Esophagus (tissue), 2 donors: Measurements from ENCODE around the gene EVA1C. TPM values are rescaled to one million over a fixed set of nuclear protein-coding genes. Genes with fewer than 3 reads are reported as not detected.
"Not testable (repeated sequence)": the region's sequence is repeated elsewhere in the genome, so short reads cannot be mapped to it uniquely, and the experiment has no call there.

Experiments
- H3K27ac ChIP-seq, 2 donors: one replicate each; pipeline ENCODE4 v1.5.1; 2013; ENCODE audit warnings: low read depth in 2 of 2, mild to moderate bottlenecking in 2 of 2, inconsistent platforms in 1 of 2, low read length in 1 of 2, moderate library complexity in 1 of 2
- H3K27me3 ChIP-seq, 2 donors: one replicate each; pipeline ENCODE4 v1.6.1; 2013; ENCODE audit warnings: low read length in 2 of 2, control low read depth in 1 of 2, mild to moderate bottlenecking in 1 of 2; ENCODE audit not compliant: insufficient read depth in 2 of 2, control insufficient read depth in 1 of 2
- H3K36me3 ChIP-seq, 2 donors: one replicate each; pipeline ENCODE4 v1.6.1; 2013; ENCODE audit warnings: low read length in 1 of 2; ENCODE audit not compliant: control insufficient read depth in 2 of 2, insufficient read depth in 2 of 2
- H3K4me1 ChIP-seq, 2 donors: one replicate each; pipeline ENCODE4 v1.6.1; 2013; ENCODE audit warnings: low read length in 1 of 2; ENCODE audit not compliant: control insufficient read depth in 2 of 2, insufficient read depth in 2 of 2
- H3K4me3 ChIP-seq, 2 donors: one replicate each; pipeline ENCODE4 v1.5.1; 2013; ENCODE audit warnings: low read length in 2 of 2, mild to moderate bottlenecking in 2 of 2, low read depth in 1 of 2, moderate library complexity in 1 of 2
- H3K9me3 ChIP-seq, 2 donors: one replicate each; pipeline ENCODE4 v1.6.1; 2013; ENCODE audit warnings: mild to moderate bottlenecking in 2 of 2, low read depth in 1 of 2, low read length in 1 of 2, moderate library complexity in 1 of 2; ENCODE audit not compliant: control insufficient read depth in 2 of 2, insufficient read depth in 1 of 2
- WGBS, 2 donors: extraction: QIAGEN DNeasy Blood & Tissue Kit; methylation state at CpG; one replicate each; pipeline ENCODE4 v1.1.7; 2013; 5-methylcytosine and 5-hydroxymethylcytosine counted together
- polyA plus RNA-seq, 2 donors: library from polyadenylated mRNA; stranded (reverse); fragments of 200-250 nt; gene quantifications; one replicate each; pipeline ENCODE4 v1.2.3, GENCODE V29; 2013
- donor health status: healthy with polysubstance abuse.
- donor health status: Bipolar disorder and iron deficiency.

Gene EVA1C
- polyA plus RNA-seq, 2 donors: 18.3 to 21.1 TPM

- H3K27ac ChIP-seq: no peak overlapping the region
- H3K9me3 ChIP-seq: no peaks in the 10 kb centered on the region
- peaks cover 0 to 2% of the 10 kb centered on the region in 2 donors for H3K36me3 ChIP-seq
- H3K4me3 ChIP-seq: no peak overlapping the region
- peaks cover 0 to 2% of the 10 kb centered on the region in 2 donors for H3K4me1 ChIP-seq
- WGBS, 2 donors: 72 to 80% methylated on average over 12 of the region's 12 CpGs
- H3K27me3 ChIP-seq: no peaks in the 10 kb centered on the region
These were observed 25.2 kb downstream of the EVA1C start for GRCh38 chr21:32437729-32438128.

DNA sequence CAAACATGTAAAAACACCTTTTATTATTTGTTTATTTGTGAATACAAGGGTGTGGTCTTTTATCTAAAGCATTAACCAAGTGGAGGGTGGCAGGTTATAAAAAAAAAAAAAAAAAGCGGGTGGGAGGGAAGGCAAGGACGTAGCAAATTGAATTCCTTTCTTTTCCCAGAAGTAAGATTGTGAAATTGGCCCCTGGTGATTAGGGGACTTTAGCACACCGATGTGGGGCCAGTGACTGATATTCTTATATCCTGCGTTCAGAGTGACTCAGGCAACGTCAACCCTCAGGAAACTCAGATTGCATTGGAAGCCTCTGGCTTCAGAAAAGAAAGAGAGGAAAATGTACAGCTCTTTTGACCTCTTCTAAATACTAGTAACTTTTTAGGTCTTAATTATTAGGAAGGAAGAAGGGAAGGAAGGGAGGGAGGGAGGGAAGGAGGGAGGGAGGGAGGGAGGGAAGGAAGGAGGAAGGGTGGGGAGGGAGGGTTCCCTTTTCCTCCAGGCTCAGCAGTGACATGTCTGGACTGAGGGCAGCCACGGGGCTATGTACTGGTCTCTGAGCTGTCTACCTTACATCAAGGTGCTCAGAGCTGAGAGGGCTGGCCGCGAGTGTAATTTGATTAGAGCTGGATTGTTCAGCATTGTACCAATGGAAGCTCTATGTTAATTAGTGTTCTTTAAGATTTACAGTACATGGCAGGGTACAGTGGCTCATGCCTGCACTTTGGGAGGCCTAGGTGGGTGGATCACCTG lies 30.2 kb downstream of the EVA1C start:
- H3K27me3 ChIP-seq: no peaks in the 10 kb centered on the region
- peaks cover 0 to 6% of the 10 kb centered on the region in 2 donors for H3K4me1 ChIP-seq
- H3K4me3 ChIP-seq: no peak overlapping the region
- no peaks in the 10 kb centered on the region for H3K9me3 ChIP-seq
- peak overlapping the region; percentile 45 to 80 for H3K27ac ChIP-seq
- H3K36me3 ChIP-seq: peaks cover 0 to 2% of the 10 kb centered on the region in 2 donors
- 43 to 48% methylated on average over 8 of the region's 8 CpGs for WGBS, 2 donors

- Histone ChIP-seq H3K9me3 (no peaks in the 10 kb centered on the region), H3K36me3 (peaks cover 0 to 2% of the 10 kb centered on the region in 2 donors), H3K27me3 (no peaks in the 10 kb centered on the region), H3K4me3 (no peak overlapping the region), H3K27ac (no peak overlapping the region), H3K4me1 (peaks cover 0 to 6% of the 10 kb centered on the region in 2 donors)
- WGBS, 2 donors: 90 to 91% methylated on average over 6 of the region's 6 CpGs
These were observed 32.6 kb downstream of the EVA1C start for GRCh38 chr21:32445101-32445500.

DNA sequence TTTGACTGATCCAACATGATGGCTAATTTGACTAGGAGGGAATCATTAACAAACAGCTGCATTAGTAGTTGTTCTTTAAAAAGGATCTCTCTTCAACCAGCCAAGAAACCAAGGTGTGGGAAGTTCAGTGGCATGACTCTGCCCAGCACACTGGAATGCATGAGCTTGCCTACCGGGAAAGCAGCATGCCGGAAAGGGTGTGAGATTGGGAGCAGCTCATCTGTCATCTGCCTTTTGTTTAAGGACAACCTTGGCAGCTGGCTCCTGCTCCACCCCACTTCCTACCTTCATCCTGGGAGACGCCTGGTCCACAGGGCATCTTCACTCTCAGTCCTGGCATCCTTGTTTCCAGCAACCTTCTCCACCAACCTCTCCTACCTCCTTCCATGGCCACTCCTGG lies 33.9 kb downstream of the EVA1C start:
- peak overlapping the region in 1 of 2 donors; percentile 21 for H3K27ac ChIP-seq
- 48 to 56% methylated on average over 3 of the region's 3 CpGs for WGBS, 2 donors

GRCh38 chr21:32447224-32447623 lies 34.7 kb downstream of the EVA1C start:
- no peak overlapping the region for H3K27ac ChIP-seq
- H3K4me1 ChIP-seq: peaks cover 2 to 15% of the 10 kb centered on the region in 2 donors
- no peaks in the 10 kb centered on the region for H3K9me3 ChIP-seq
- WGBS, 2 donors: 89 to 92% methylated on average over 5 of the region's 5 CpGs
- no peaks in the 10 kb centered on the region for H3K36me3 ChIP-seq
- H3K27me3 ChIP-seq: no peaks in the 10 kb centered on the region
- no peak overlapping the region for H3K4me3 ChIP-seq

More for the DNA sequence above, 33.9 kb downstream of the EVA1C start:
- H3K4me1 ChIP-seq: peaks cover 2 to 15% of the 10 kb centered on the region in 2 donors
- not testable (repeated sequence) for H3K36me3 ChIP-seq, H3K4me3 ChIP-seq, H3K9me3 ChIP-seq, H3K27me3 ChIP-seq

- Histone ChIP-seq H3K4me1 (peaks cover 2 to 15% of the 10 kb centered on the region in 2 donors), H3K27ac (peak overlapping the region in 1 of 2 donors; percentile 2), H3K36me3 (no peaks in the 10 kb centered on the region), H3K9me3 (no peaks in the 10 kb centered on the region), H3K4me3 (no peak overlapping the region), H3K27me3 (no peaks in the 10 kb centered on the region)
- WGBS, 2 donors: 86 to 93% methylated on average over 6 of the region's 6 CpGs
These were observed 36.5 kb downstream of the EVA1C start for GRCh38 chr21:32448803-32449594.

DNA sequence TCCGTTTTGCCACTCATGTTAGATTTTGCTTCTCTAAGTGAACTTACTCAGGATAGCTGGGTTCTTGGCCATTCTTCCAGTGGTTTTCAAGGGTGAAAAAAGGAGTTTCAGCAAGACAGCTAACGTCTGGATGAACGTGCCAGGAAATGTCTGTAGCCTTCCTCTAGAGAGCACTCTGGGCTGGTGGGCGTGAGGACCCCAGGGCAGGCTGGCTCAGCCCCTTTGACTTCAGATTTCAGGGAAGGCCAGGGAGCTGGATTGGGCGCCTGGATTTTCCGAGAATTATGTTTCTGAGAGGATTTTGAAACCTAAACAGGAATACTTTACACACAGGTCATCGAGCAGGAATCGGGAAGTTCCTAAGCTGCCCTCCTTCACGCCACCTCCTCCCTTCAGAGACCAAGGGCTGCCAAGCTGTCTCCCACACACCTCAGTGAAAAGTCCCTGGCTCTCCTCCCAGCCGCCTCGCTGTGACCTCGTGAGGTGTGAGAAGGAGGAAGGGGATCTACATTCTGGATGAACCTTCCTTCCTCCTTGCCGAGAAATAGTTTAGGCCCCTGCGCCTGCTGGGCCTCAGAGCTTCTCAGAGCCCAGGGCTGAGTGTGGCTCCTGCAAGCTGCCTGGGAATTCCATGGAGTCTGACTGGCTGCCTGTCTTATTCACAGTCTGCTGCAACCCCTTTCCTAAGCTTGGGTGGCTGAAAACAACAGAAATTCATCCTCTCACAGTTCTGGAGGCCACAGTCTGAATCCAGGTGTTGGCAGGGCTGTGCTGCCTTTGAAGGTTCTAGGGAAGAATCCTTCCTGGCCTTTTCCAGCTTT lies 38.6 kb downstream of the EVA1C start:
- H3K36me3 ChIP-seq, H3K4me3 ChIP-seq, H3K27me3 ChIP-seq, H3K9me3 ChIP-seq: not testable (repeated sequence)
- 37 to 54% methylated on average over 14 of the region's 14 CpGs for WGBS, 2 donors
- Histone ChIP-seq H3K4me1 (peaks cover 2 to 19% of the 10 kb centered on the region in 2 donors), H3K27ac (peak overlapping the region; percentile 86)

- not testable (repeated sequence) for H3K27me3 ChIP-seq, H3K9me3 ChIP-seq, H3K36me3 ChIP-seq, H3K4me3 ChIP-seq
- 88 to 89% methylated on average over 8 of the region's 8 CpGs for WGBS, 2 donors
- Histone ChIP-seq H3K4me1 (peaks cover 2 to 15% of the 10 kb centered on the region in 2 donors), H3K27ac (peak overlapping the region in 1 of 2 donors; percentile 6)
These were observed 39.7 kb downstream of the EVA1C start for GRCh38 chr21:32452191-32452590.

GRCh38 chr21:32452641-32453040 lies 40.1 kb downstream of the EVA1C start:
- H3K27ac ChIP-seq: no peak overlapping the region
- peaks cover 2 to 15% of the 10 kb centered on the region in 2 donors for H3K4me1 ChIP-seq
- no peak overlapping the region for H3K4me3 ChIP-seq
- 96 to 98% methylated on average over 11 of the region's 11 CpGs for WGBS, 2 donors
- H3K9me3 ChIP-seq: no peaks in the 10 kb centered on the region
- no peaks in the 10 kb centered on the region for H3K36me3 ChIP-seq
- H3K27me3 ChIP-seq: no peaks in the 10 kb centered on the region
